ENCODE data around the gene HIKESHI. TPM values are rescaled to one million over a fixed set of nuclear protein-coding genes. Genes with fewer than 3 reads are reported as not detected.

Gene HIKESHI
- total and polyA plus RNA-seq, 2 donors (not counting 1 experiment from before 2014, with no cell fraction given) = 24.4 to 28.0 TPM

- TF ChIP-seq EZH2 (IDR thresholded peaks at IDR 0.05; ENCODE audit: borderline replicate concordance, insufficient read depth, low read depth, low read length, poor library complexity, severe bottlenecking) = no peak
- no peak for TF ChIP-seq CTCF (IDR thresholded peaks at IDR 0.05)
- Mint-ChIP-seq H3K4me3 (no peak overlapping the region), H3K27ac (no peak overlapping the region), H3K9me3 (ENCODE audit: insufficient read depth) (peaks cover 3% of the 10 kb centered on the region), H3K27me3 (no peaks in the 10 kb centered on the region), H3K4me1 (peaks cover 5% of the 10 kb centered on the region)
- Histone ChIP-seq H2AFZ (ENCODE audit: insufficient read depth, low read depth, low read length, poor library complexity, severe bottlenecking) (no peak overlapping the region), H3K27me3 (replicated peaks in 1 of 4; ENCODE audit: control extremely low read depth in 1 of 4, control insufficient read depth in 3 of 4, insufficient read depth in 4 of 4, low read length in 3 of 4) (no peaks in the 10 kb centered on the region), H3K36me3 (replicated peaks in 1 of 2; ENCODE audit: control extremely low read depth in 1 of 2, control insufficient read depth in 1 of 2, extremely low read depth in 1 of 2, insufficient read depth in 2 of 2, low read length in 1 of 2) (peaks cover 13 to 82% of the 10 kb centered on the region in 2 experiments), H3K4me2 (replicated peaks; ENCODE audit: low read depth, low read length, poor library complexity, severe bottlenecking) (no peak overlapping the region), H4K20me1 (ENCODE audit: control insufficient read depth, insufficient read depth, low read length, poor library complexity, severe bottlenecking) (peaks cover 13% of the 10 kb centered on the region), H3K27ac (ENCODE audit: low read length in 2 of 2) (no peak overlapping the region), H3K4me3 (ENCODE audit: control extremely low read depth in 1 of 5, extremely low read depth in 1 of 5, insufficient read depth in 1 of 5, low read depth in 2 of 5, low read length in 4 of 5) (no peak overlapping the region), H3K79me2 (ENCODE audit: control insufficient read depth, insufficient read depth, low read length) (peaks cover 34% of the 10 kb centered on the region), H3K4me1 (ENCODE audit: control insufficient read depth in 2 of 2, insufficient read depth in 2 of 2, low read length in 2 of 2) (no peaks in the 10 kb centered on the region), H3K9me3 (ENCODE audit: control extremely low read depth in 1 of 3, control insufficient read depth in 2 of 3, insufficient read depth in 1 of 3, low read length in 2 of 3) (no peaks in the 10 kb centered on the region), H3K9ac (ENCODE audit: low read length) (no peak overlapping the region)
- intact Hi-C loops (cut with micrococcal nuclease) = no loop called here
- CTCF ChIA-PET = no interaction called here
- POLR2A ChIA-PET = no interaction called here
- no CpG with 5 or more reads among the region's 2 CpGs for WGBS (ENCODE audit: insufficient coverage)
- no peak for ATAC-seq (ENCODE audit: low read depth)
- DNase-seq = no peak
These were observed 26.3 kb upstream of the HIKESHI start for GRCh38 chr11:86275493-86276370.

GRCh38 chr11:86277741-86278140 is 24.3 kb upstream of the HIKESHI start:
- no peaks in the 10 kb centered on the region for H3K9me3 ChIP-seq (ENCODE audit: control extremely low read depth in 1 of 3, control insufficient read depth in 2 of 3, insufficient read depth in 1 of 3, low read length in 2 of 3)
- no peak for TF ChIP-seq EZH2 (IDR thresholded peaks at IDR 0.05; ENCODE audit: borderline replicate concordance, insufficient read depth, low read depth, low read length, poor library complexity, severe bottlenecking)
- TF ChIP-seq CTCF (IDR thresholded peaks at IDR 0.05) = no peak

More at GRCh38 chr11:86277741-86278140, 24.3 kb upstream of the HIKESHI start:
- Histone ChIP-seq H3K4me1 (ENCODE audit: control insufficient read depth in 2 of 2, insufficient read depth in 2 of 2, low read length in 2 of 2) (no peaks in the 10 kb centered on the region), H3K4me3 (ENCODE audit: control extremely low read depth in 1 of 5, extremely low read depth in 1 of 5, insufficient read depth in 1 of 5, low read depth in 2 of 5, low read length in 4 of 5) (no peak overlapping the region), H3K4me2 (replicated peaks; ENCODE audit: low read depth, low read length, poor library complexity, severe bottlenecking) (no peak overlapping the region), H3K9ac (ENCODE audit: low read length) (no peak overlapping the region), H2AFZ (ENCODE audit: insufficient read depth, low read depth, low read length, poor library complexity, severe bottlenecking) (no peak overlapping the region), H3K36me3 (replicated peaks in 1 of 2; ENCODE audit: control extremely low read depth in 1 of 2, control insufficient read depth in 1 of 2, extremely low read depth in 1 of 2, insufficient read depth in 2 of 2, low read length in 1 of 2) (peaks cover 15 to 69% of the 10 kb centered on the region in 2 experiments), H3K27ac (ENCODE audit: low read length in 2 of 2) (no peak overlapping the region), H3K27me3 (replicated peaks in 1 of 4; ENCODE audit: control extremely low read depth in 1 of 4, control insufficient read depth in 3 of 4, insufficient read depth in 4 of 4, low read length in 3 of 4) (no peaks in the 10 kb centered on the region), H3K79me2 (ENCODE audit: control insufficient read depth, insufficient read depth, low read length) (peaks cover 19% of the 10 kb centered on the region), H4K20me1 (ENCODE audit: control insufficient read depth, insufficient read depth, low read length, poor library complexity, severe bottlenecking) (peaks cover 13% of the 10 kb centered on the region)
- POLR2A ChIA-PET = no interaction called here
- Mint-ChIP-seq H3K27me3 (no peaks in the 10 kb centered on the region), H3K4me1 (peaks cover 5% of the 10 kb centered on the region), H3K4me3 (no peak overlapping the region), H3K27ac (no peak overlapping the region), H3K9me3 (ENCODE audit: insufficient read depth) (peaks cover 3% of the 10 kb centered on the region)
- no peak for DNase-seq
- CTCF ChIA-PET = no interaction called here
- ATAC-seq (ENCODE audit: low read depth) = no peak
- intact Hi-C loops (cut with micrococcal nuclease) = no loop called here
- WGBS (ENCODE audit: insufficient coverage) = no CpG with 5 or more reads among the region's 1 CpG

Measured in B cell (primary cell).